ENCODE measurements around the gene KCNJ6. TPM values are rescaled to one million over a fixed set of nuclear protein-coding genes. Genes with fewer than 3 reads are reported as not detected.
"Not testable (repeated sequence)": the region's sequence is repeated elsewhere in the genome, so short reads cannot be mapped to it uniquely, and the experiment has no call there.

The KCNJ6 gene
- total RNA-seq, 1 donor from 2014 or later: 0.75 TPM

DNA sequence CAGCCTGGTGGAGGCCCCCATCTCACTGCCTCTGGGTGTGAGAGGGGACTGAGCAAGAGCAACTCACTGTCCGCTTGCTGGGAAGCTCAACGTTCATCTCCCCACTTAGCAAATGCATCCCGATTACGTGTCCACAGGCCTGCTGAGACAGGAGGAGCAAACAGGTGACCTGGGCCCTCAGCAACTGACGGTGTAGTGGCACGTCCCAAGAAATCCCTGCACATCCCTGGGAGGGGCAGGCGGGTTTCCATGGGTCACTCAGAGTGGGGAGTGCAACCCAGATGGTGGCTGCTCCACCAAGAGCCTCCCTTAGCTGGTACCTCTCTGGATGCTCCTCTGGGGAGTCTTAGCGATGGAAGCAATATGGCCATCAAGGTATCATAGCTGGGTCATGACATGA lies 320.3 kb downstream of the KCNJ6 start:
- H3K36me3 Mint-ChIP-seq (ENCODE audit: low read depth): peaks cover 2% of the 10 kb centered on the region
- DNase-seq (ENCODE audit: low read depth, low spot score): no peak
- H3K4me1 Mint-ChIP-seq: peaks cover 16% of the 10 kb centered on the region
- H3K27me3 Mint-ChIP-seq (ENCODE audit: low read depth): peaks cover 4% of the 10 kb centered on the region
- peaks cover 5% of the 10 kb centered on the region for H3K9me3 Mint-ChIP-seq
- TF ChIP-seq, protein P1, sequence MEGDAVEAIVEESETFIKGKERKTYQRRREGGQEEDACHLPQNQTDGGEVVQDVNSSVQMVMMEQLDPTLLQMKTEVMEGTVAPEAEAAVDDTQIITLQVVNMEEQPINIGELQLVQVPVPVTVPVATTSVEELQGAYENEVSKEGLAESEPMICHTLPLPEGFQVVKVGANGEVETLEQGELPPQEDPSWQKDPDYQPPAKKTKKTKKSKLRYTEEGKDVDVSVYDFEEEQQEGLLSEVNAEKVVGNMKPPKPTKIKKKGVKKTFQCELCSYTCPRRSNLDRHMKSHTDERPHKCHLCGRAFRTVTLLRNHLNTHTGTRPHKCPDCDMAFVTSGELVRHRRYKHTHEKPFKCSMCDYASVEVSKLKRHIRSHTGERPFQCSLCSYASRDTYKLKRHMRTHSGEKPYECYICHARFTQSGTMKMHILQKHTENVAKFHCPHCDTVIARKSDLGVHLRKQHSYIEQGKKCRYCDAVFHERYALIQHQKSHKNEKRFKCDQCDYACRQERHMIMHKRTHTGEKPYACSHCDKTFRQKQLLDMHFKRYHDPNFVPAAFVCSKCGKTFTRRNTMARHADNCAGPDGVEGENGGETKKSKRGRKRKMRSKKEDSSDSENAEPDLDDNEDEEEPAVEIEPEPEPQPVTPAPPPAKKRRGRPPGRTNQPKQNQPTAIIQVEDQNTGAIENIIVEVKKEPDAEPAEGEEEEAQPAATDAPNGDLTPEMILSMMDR (conservative IDR thresholded peaks at IDR 0.05): no peak
- no peak overlapping the region for H3K27ac Mint-ChIP-seq (ENCODE audit: unreplicated experiment)
- H3K4me3 Mint-ChIP-seq: no peak overlapping the region

DNA sequence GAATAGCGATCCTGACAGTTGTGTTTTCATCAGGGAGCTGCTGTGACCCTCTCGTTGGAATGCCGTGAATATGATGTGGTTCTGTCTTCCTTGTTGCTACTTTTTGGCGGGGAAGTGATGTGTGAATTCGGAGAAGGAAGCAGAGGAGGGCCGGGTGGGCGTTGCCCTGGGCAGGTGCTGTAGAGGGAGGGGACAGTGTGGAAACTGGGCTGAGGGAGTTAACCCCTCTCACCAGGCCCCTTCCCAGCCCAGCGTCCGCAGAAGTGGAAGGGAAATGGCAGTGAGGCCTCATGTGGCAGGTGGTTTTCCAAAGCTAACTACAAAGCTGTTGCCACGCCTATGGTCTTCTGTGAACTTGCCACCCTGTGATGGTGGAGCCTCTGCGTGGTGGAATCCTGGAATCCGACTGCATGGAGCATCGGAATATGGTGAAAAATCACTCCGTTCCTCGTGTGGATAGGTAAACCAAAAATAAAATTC lies 321.7 kb downstream of the KCNJ6 start:
- Mint-ChIP-seq H3K27me3 (ENCODE audit: low read depth) (peaks cover 4% of the 10 kb centered on the region), H3K27ac (ENCODE audit: unreplicated experiment) (no peak overlapping the region), H3K4me3 (no peak overlapping the region), H3K36me3 (ENCODE audit: low read depth) (peaks cover 2% of the 10 kb centered on the region), H3K4me1 (peaks cover 16% of the 10 kb centered on the region), H3K9me3 (peaks cover 5% of the 10 kb centered on the region)
- no peak for DNase-seq (ENCODE audit: low read depth, low spot score)
- TF ChIP-seq, protein P1 (conservative IDR thresholded peaks at IDR 0.05): no peak

DNA sequence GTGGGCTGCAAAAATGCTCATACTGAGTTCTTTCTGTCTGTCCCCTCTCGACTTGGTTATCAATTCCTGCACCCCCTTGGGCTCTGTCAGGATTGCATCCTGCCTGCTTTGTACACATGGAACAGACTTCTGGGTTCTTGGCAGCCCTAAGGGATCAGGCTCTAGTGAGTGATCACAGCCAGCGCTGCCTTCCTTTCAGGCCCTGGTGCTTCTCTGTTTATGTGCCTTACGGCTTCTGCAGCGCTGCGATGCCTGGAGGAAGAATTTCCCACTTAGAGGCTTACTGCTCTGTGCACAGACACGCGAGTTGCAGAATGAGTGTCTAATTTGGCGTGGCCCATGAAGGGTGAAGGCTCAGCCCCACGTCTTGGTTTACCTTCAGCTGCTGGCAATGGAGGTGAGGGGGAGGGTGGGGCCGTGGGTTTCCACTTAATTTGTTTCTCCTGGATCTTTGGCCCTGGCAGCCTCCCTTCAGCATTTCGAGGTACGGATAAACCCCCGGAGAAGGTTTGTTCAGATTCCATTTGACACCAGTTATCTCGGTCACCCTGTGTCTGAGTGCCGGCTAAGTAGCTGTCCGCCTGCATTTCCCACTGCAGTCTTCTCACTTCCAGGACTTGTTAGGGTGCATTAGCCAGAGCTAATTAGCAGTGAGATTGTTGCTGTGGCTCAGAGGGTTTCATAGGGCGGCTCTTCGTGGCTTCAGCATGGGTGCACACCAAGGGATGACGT lies 322.4 kb downstream of the KCNJ6 start:
- TF ChIP-seq, protein P1 (conservative IDR thresholded peaks at IDR 0.05): no peak
- no peak for DNase-seq (ENCODE audit: low read depth, low spot score)

DNA sequence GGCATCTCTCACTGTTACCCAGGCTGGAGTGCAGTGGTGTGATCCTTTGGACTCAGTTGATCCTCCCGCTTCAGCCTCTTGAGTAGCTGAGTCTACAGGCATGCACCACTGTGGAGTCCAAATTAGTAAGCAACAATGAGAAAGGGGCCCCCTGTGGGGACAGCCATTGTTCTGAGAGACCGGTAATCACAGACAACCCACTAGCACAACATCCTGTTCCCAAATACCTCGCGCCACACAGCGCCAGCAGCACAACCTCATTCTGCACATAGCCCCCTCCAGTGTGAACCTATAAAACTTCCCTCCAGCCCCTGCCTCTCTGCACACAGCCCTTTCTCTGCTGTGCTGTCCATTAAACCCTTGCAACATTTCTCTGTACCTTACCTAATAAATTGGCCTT lies 323.2 kb downstream of the KCNJ6 start:
- Mint-ChIP-seq H3K27me3 (ENCODE audit: low read depth) (peaks cover 4% of the 10 kb centered on the region), H3K36me3 (ENCODE audit: low read depth) (no peaks in the 10 kb centered on the region), H3K9me3 (peaks cover 5% of the 10 kb centered on the region), H3K27ac (ENCODE audit: unreplicated experiment) (no peak overlapping the region), H3K4me3 (no peak overlapping the region), H3K4me1 (peaks cover 16% of the 10 kb centered on the region)
- TF ChIP-seq, protein P1 (conservative IDR thresholded peaks at IDR 0.05): no peak
- DNase-seq (ENCODE audit: low read depth, low spot score): no peak

More for the DNA sequence above, 322.4 kb downstream of the KCNJ6 start:
- Mint-ChIP-seq H3K36me3 (ENCODE audit: low read depth) (peaks cover 2% of the 10 kb centered on the region), H3K27ac (ENCODE audit: unreplicated experiment) (no peak overlapping the region), H3K27me3 (ENCODE audit: low read depth) (peaks cover 4% of the 10 kb centered on the region), H3K9me3 (peaks cover 5% of the 10 kb centered on the region), H3K4me3 (no peak overlapping the region), H3K4me1 (peaks cover 16% of the 10 kb centered on the region)

DNA sequence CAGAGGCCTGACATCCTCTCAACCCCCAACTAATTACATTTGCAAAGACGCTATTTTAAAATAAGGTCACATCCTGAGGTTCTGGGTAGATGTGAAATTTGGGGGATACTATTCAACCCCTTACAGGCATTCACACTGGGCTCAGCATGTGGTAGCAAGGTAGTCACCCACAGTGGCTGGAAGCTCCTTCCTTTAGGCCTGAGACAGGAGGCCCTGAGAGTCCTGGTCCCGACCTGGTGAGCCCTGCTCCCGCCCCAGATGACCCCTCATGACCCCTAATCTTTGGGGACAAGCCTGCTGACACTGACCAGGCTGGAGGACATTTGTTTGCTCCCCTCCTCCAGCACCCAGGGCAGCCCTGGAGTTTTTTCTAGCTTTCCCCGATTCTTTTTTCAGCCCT lies 323.8 kb downstream of the KCNJ6 start:
- Mint-ChIP-seq H3K36me3 (ENCODE audit: low read depth) (no peaks in the 10 kb centered on the region), H3K4me3 (no peak overlapping the region), H3K9me3 (peaks cover 5% of the 10 kb centered on the region), H3K27me3 (ENCODE audit: low read depth) (peaks cover 4% of the 10 kb centered on the region), H3K27ac (ENCODE audit: unreplicated experiment) (no peak overlapping the region), H3K4me1 (peaks cover 16% of the 10 kb centered on the region)
- DNase-seq (ENCODE audit: low read depth, low spot score): no peak
- TF ChIP-seq, protein P1 (conservative IDR thresholded peaks at IDR 0.05): no peak

DNA sequence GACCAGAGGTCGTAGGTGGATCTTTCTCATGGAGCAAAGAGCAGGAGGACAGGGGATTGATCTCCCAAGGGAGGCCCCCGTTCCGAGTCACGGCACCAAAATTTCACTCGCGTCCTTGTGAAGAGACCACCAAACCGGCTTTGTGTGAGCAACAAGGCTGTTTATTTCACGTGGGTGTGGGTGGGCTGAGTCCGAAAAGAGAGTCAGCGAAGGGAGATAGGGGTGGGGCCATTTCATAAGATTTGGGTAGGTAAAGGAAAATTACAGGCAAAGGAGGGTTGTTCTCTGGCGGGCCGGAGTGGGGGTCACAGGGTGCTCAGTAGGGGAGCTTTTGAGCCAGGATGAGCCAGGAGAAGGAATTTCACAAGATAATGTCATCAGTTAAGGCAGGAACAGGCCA lies 324.3 kb downstream of the KCNJ6 start:
- H3K27me3 Mint-ChIP-seq (ENCODE audit: low read depth); H3K36me3 Mint-ChIP-seq (ENCODE audit: low read depth); H3K27ac Mint-ChIP-seq (ENCODE audit: unreplicated experiment); H3K4me3 Mint-ChIP-seq; H3K9me3 Mint-ChIP-seq; DNase-seq (ENCODE audit: low read depth, low spot score): not testable (repeated sequence)
- peaks cover 16% of the 10 kb centered on the region for H3K4me1 Mint-ChIP-seq

DNA sequence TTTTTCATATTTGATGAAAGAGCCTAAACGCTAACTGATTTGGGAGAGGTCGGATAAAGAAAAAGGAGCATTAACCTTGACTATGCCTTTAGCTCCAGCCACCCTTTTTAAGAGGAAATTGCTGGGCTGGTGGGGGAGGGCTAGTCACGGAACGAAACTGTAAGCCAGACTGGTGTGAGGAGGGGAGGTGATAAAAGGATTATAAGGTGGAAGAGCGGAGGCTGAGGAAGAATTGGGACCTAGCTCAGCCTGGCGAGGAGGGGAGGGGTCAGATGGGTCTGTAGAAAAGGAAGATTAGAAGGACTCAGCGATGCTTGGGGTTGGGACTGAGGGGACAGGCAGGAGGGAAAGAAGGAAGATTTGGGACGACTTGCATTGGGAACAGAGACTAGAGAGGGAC lies 325.4 kb downstream of the KCNJ6 start:
- H3K9me3 Mint-ChIP-seq; H3K27ac Mint-ChIP-seq (ENCODE audit: unreplicated experiment); H3K36me3 Mint-ChIP-seq (ENCODE audit: low read depth); H3K4me3 Mint-ChIP-seq; H3K27me3 Mint-ChIP-seq (ENCODE audit: low read depth); DNase-seq (ENCODE audit: low read depth, low spot score): not testable (repeated sequence)
- H3K4me1 Mint-ChIP-seq: peaks cover 16% of the 10 kb centered on the region

DNA sequence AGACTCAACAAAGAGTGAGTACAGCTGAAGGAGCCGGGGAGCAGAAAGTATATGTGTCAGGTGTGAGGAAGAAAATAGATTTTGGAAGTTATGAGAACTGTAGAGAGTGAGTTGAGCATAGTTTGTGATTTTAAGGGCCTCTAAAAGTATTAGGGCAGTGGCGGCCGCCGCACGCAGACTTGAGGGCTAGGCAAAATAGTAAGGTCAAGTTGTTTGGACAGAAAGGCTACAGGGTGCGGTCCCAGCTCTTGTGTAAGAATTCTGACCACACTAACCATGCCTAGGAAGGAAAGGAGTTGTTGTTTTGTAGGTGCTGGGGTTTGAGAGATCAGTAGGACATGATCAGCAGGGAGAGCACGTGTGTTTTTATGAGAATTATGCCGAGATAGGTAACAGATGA lies 327.6 kb downstream of the KCNJ6 start:
- not testable (repeated sequence) for H3K9me3 Mint-ChIP-seq; H3K27me3 Mint-ChIP-seq (ENCODE audit: low read depth); H3K27ac Mint-ChIP-seq (ENCODE audit: unreplicated experiment); H3K4me3 Mint-ChIP-seq; H3K36me3 Mint-ChIP-seq (ENCODE audit: low read depth); DNase-seq (ENCODE audit: low read depth, low spot score)
- H3K4me1 Mint-ChIP-seq: peaks cover 15% of the 10 kb centered on the region

Data from neural crest cell (in vitro differentiated cells).